Measurements from ENCODE around the gene STRADA. TPM values are rescaled to one million over a fixed set of nuclear protein-coding genes. Genes with fewer than 3 reads are reported as not detected.

Gene STRADA
- total RNA-seq, 1 donor from 2014 or later, result 30.2 TPM

GRCh38 chr17:63783522-63783921 is 41.9 kb upstream of the STRADA start:
- no peaks in the 10 kb centered on the region for H3K9me3 ChIP-seq
- no peak for DNase-seq
- intact Hi-C loops (cut with DNase I), result no loop called here
- ATAC-seq, result no peak
- TF ChIP-seq CTCF (IDR thresholded peaks at IDR 0.05), result no peak
- no peak overlapping the region for H3K4me3 ChIP-seq
- no peaks in the 10 kb centered on the region for H3K27me3 ChIP-seq
- no peak overlapping the region for H3K27ac ChIP-seq
- H3K36me3 ChIP-seq, result peaks cover 54% of the 10 kb centered on the region
- H3K4me1 ChIP-seq, result no peaks in the 10 kb centered on the region

DNA sequence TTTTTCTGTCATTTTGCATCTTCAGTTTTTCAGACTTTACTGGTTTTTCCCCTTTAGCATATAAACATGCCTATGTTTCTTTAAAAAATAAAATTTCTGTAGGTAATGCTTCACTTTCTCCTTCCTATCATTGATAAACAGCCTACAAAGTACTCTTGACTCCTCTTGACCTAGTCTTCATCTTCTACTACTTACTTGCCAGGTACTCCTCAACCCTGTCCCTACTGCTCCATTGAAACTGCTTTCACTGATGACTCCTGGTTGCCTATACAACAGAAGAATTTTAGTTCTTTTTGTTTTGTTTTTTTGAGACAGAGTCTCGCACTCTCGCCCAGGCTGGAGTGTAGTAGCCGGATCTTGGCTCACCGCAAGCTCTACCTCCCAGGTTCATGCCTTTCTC is 39.3 kb upstream of the STRADA start:
- no peak for DNase-seq
- Histone ChIP-seq H3K27me3 (no peaks in the 10 kb centered on the region), H3K9me3 (no peaks in the 10 kb centered on the region), H3K27ac (no peak overlapping the region), H3K36me3 (peaks cover 51% of the 10 kb centered on the region), H3K4me3 (no peak overlapping the region), H3K4me1 (peaks cover 3% of the 10 kb centered on the region)
- intact Hi-C loops (cut with DNase I), result no loop called here
- ATAC-seq, result no peak
- TF ChIP-seq CTCF (IDR thresholded peaks at IDR 0.05), result no peak

- peaks cover 7% of the 10 kb centered on the region for H3K4me1 ChIP-seq
- H3K4me3 ChIP-seq, result no peak overlapping the region
- H3K27ac ChIP-seq, result no peak overlapping the region
- intact Hi-C loops (cut with DNase I), result no loop called here
- peak; percentile 17 for ATAC-seq
- H3K36me3 ChIP-seq, result peaks cover 47% of the 10 kb centered on the region
- H3K27me3 ChIP-seq, result no peaks in the 10 kb centered on the region
- no peaks in the 10 kb centered on the region for H3K9me3 ChIP-seq
- DNase-seq, result no peak
- no peak for TF ChIP-seq CTCF (IDR thresholded peaks at IDR 0.05)
Measured at GRCh38 chr17:63780507-63780906, 38.9 kb upstream of the STRADA start.

- intact Hi-C loops (cut with DNase I), result no loop called here
- peak overlapping the region; percentile 98 for H3K27ac ChIP-seq
- no peak for ATAC-seq
- peak overlapping the region; percentile 87 for H3K4me3 ChIP-seq
- TF ChIP-seq CTCF (IDR thresholded peaks at IDR 0.05), result no peak
- no peak for DNase-seq
- H3K27me3 ChIP-seq, result no peaks in the 10 kb centered on the region
- H3K4me1 ChIP-seq, result peaks cover 35% of the 10 kb centered on the region
- peaks cover 30% of the 10 kb centered on the region for H3K36me3 ChIP-seq
- no peaks in the 10 kb centered on the region for H3K9me3 ChIP-seq
Measured at GRCh38 chr17:63775420-63775819, 33.8 kb upstream of the STRADA start.

DNA sequence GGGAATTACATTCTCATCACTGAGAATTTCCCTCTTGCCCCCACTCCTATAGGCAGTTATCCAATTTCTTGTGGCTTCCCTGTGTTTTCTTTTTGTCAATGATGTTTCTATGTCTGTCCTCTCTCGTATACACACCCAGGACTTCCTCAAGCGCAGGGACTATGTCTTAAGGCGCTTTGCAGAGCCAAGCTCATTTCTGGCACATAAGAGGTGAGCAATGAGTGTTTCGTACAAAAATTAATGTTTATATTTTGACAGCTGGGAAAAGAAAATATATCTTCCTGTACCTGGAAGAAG is 33.3 kb upstream of the STRADA start:
- DNase-seq (no peak), ATAC-seq (no peak)
- H3K36me3 ChIP-seq, result peaks cover 30% of the 10 kb centered on the region
- intact Hi-C loops (cut with DNase I), result no loop called here
- H3K27me3 ChIP-seq, result no peaks in the 10 kb centered on the region
- no peak for TF ChIP-seq CTCF (IDR thresholded peaks at IDR 0.05)
- H3K27ac ChIP-seq, result peak overlapping the region; percentile 98
- no peaks in the 10 kb centered on the region for H3K9me3 ChIP-seq
- peaks cover 35% of the 10 kb centered on the region for H3K4me1 ChIP-seq
- H3K4me3 ChIP-seq, result peak overlapping the region; percentile 87
